Skeletal muscle cell (primary cell): ENCODE results near the gene FBXO24.
"Not testable (repeated sequence)": the region's sequence is repeated elsewhere in the genome, so short reads cannot be mapped to it uniquely, and the experiment has no call there.

Experiments used
- DNase-seq: peaks from one replicate; pipeline ENCODE4 v3.0.0-alpha.2; 2010; ENCODE audit warnings: low read depth
- H3K4me3 ChIP-seq: 2 replicates; pipeline ENCODE4 v1.5.1; 2011; ENCODE audit warnings: low read depth, mild to moderate bottlenecking, control low read depth, low read length, moderate library complexity

Gene FBXO24

GRCh38 chr7:100556541-100556940 lies 29.6 kb upstream of the FBXO24 start:
- no peak overlapping the region for H3K4me3 ChIP-seq

GRCh38 chr7:100559127-100559526 lies 27.0 kb upstream of the FBXO24 start:
- H3K4me3 ChIP-seq = no peak overlapping the region
- no peak for DNase-seq

More at GRCh38 chr7:100556541-100556940, 29.6 kb upstream of the FBXO24 start:
- no peak for DNase-seq

- no peak for DNase-seq
These were observed 24.5 kb upstream of the FBXO24 start for GRCh38 chr7:100561491-100562194.

GRCh38 chr7:100562195-100563099 lies 23.7 kb upstream of the FBXO24 start:
- no peak overlapping the region for H3K4me3 ChIP-seq
- no peak for DNase-seq

More at GRCh38 chr7:100561491-100562194, 24.5 kb upstream of the FBXO24 start:
- H3K4me3 ChIP-seq = no peak overlapping the region

- DNase-seq = no peak
- no peak overlapping the region for H3K4me3 ChIP-seq
These were observed 23.0 kb upstream of the FBXO24 start for GRCh38 chr7:100563100-100563564.

- no peak for DNase-seq
- H3K4me3 ChIP-seq = no peak overlapping the region
These were observed 22.2 kb upstream of the FBXO24 start for GRCh38 chr7:100563809-100564400.

GRCh38 chr7:100564405-100564804 lies 21.7 kb upstream of the FBXO24 start:
- H3K4me3 ChIP-seq, DNase-seq: not testable (repeated sequence)

GRCh38 chr7:100565133-100565571 lies 21.0 kb upstream of the FBXO24 start:
- no peak for DNase-seq
- no peak overlapping the region for H3K4me3 ChIP-seq

GRCh38 chr7:100566018-100566531 lies 20.1 kb upstream of the FBXO24 start:
- DNase-seq = no peak
- H3K4me3 ChIP-seq = no peak overlapping the region

GRCh38 chr7:100567031-100567730 lies 18.9 kb upstream of the FBXO24 start:
- no peak for DNase-seq
- H3K4me3 ChIP-seq = no peak overlapping the region

- no peak overlapping the region for H3K4me3 ChIP-seq
- DNase-seq = no peak
These were observed 18.4 kb upstream of the FBXO24 start for GRCh38 chr7:100567751-100568175.

- DNase-seq = no peak
- no peak overlapping the region for H3K4me3 ChIP-seq
These were observed 17.8 kb upstream of the FBXO24 start for GRCh38 chr7:100568176-100568895.

- H3K4me3 ChIP-seq = peak overlapping the region; percentile 40
- DNase-seq = no peak
These were observed 17.0 kb upstream of the FBXO24 start for GRCh38 chr7:100568896-100569844.

- no peak for DNase-seq
- no peak overlapping the region for H3K4me3 ChIP-seq
These were observed 14.9 kb upstream of the FBXO24 start for GRCh38 chr7:100570954-100571828.

GRCh38 chr7:100571829-100572116 lies 14.4 kb upstream of the FBXO24 start:
- H3K4me3 ChIP-seq = no peak overlapping the region
- no peak for DNase-seq

- DNase-seq = no peak
- no peak overlapping the region for H3K4me3 ChIP-seq
These were observed 13.7 kb upstream of the FBXO24 start for GRCh38 chr7:100572281-100572948.
